ENCODE data around the gene NMNAT2.

DNA sequence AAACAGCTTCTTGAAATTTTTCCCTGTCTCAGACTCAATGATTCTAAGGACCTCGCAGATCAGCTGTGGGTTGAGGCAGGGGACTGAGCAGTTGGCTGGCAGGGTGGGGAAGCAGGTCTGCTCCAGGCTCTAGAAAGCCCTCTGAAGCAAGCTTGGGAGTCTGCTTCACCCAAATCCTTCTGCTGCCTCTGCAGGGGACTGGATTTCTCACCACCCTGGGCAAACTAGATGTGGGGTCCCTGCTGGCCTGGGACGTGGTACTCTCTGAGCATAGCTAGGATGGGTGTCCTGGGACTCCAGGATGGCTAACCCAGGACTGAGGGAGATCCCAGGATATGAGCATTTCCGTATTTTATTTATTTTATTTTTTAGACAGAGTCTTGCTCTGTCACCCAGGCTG lies 142.9 kb downstream of the NMNAT2 start:
- no peak for TF ChIP-seq REST (IDR thresholded peaks at IDR 0.05; ENCODE audit: low read depth)
- no peak for TF ChIP-seq CREB1 (IDR thresholded peaks at IDR 0.05; ENCODE audit: low read depth)
- TF ChIP-seq EP300 (IDR thresholded peaks at IDR 0.05; ENCODE audit: borderline replicate concordance) = no peak
- TF ChIP-seq, protein P1, sequence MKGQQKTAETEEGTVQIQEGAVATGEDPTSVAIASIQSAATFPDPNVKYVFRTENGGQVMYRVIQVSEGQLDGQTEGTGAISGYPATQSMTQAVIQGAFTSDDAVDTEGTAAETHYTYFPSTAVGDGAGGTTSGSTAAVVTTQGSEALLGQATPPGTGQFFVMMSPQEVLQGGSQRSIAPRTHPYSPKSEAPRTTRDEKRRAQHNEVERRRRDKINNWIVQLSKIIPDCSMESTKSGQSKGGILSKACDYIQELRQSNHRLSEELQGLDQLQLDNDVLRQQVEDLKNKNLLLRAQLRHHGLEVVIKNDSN (IDR thresholded peaks at IDR 0.05) = no peak

All from Ishikawa (cell line).